Stimulated activated CD4-positive, alpha-beta T cell treated with anti-CD3 and anti-CD28 coated beads, Interleukin-1b, Interleukin-23, amount 100 ng/mL, for 1 hour (primary cell): Measurements from ENCODE around the gene KCNQ2.
A peak's percentile ranks its signal among the peaks of the same experiment; 100 is the strongest.

ENCODE experiments used
- DNase-seq, 2 donors: peaks; one replicate each; pipeline ENCODE4 v3.0.0-alpha.2; 2020; ENCODE audit warnings: low read depth in 2 of 2

The KCNQ2 gene

DNA sequence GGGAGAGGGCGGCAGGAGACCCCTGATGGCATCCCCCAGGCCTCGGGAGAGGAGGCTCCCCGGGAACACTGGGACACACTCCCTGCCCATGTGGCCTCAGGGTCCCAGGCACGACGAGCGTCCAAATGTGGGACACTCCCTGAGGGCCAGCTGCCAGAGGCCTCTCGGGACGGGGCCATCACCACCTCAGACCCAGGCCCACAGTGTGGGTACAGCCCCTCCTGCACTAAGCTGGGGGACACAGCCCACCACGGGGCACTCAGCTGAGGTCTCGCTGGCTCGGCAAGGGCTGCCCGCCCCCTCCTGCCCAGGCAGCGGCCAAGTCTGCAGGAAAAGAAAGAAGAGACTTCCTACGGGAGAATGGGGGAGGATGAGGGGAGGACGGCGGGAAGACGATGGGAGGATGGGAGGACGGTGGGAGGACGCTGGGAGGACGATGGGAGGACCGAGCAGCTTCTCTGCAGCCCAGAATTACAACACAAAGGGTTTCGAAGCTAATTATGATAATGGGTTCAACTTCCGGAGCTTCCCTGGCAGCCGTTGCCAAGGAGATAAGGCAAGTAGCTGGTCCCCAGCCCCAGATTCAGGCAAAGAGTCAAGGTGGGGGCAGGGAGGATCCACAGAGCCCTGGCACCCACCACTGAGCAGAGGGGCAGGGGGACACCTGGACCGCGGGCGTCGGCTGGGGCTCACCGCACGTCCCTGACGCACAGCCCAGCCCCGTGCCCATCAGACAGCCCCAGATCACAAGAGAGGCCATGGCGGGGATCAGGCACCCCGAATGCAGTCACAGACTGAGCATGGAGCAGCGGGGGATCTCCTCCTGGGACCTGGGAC, 17.5 kb downstream of the KCNQ2 start:
- DNase-seq, result no peak

DNA sequence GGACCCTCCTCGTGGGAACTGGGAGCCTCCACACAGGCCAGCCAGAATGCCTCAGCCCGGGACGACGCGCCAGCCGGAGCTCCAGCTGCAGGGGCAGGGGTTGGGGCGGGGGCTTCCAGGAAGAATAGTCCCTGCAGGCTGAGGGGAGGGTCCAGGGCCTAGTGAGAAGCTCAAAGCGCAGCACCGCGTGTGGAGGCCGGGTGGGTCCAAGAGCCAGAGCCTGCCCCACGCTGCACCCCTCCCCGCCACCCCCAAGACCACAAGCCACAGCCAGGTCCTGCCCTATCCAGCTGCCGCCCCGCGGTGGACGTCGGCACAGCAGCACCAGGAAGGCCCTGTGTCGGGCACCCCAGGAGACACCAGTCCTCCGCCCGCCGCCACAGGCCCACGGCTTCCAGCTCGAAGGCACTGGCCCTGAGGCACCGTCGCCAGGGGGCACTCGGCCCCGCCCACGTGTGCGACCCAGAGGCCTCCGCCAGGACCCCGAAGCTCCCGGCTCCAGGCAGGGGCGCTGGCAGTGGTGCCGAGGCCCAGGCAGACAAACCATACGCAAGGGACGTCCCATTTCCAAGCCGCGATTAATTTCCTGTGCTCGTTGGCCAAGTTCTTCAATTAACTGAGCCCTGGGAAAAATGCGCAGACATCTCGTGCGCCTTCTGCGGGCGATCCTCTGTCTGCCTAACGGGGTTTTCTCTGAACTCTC, 19.5 kb downstream of the KCNQ2 start:
- no peak for DNase-seq

DNA sequence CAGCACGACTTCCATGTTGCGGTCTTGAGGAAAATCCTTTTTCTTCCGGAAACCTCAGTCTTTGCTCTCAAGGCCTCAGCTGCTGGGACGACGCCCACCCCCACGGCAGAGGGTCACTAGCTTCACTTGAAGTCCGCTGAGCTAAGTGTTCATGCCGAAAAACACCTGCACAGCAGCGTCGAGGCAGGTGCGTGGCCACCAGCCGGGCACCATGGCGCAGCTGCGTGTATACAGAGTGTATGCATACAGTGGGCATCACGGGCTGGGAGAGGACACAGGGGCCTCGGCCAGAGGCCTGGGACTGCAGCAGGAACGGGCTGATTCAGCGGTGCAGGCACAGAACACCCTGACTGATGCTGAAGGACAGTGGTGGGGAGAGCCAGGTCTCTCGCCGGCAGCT, 20.1 kb downstream of the KCNQ2 start:
- DNase-seq, result no peak

DNA sequence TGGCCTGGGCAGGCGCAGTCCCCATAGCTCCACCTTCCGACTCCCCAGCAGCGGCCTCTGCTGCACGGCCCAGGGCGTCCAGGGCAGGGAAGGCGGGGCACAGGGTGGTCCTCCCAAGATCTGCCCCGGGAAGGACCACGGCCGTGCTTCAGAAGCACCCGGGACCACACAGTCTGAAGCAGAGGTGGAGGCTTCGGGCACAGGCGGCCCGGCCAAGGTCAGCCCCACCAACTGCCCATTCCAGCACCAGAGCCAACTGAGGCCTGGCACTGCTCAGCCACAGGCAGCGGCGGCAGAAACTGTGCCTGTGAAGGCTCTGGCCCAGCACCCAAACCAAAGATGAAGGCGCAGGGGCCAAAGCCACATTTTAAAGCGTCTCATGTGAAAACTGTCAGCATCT, 20.6 kb downstream of the KCNQ2 start:
- DNase-seq, result no peak

DNA sequence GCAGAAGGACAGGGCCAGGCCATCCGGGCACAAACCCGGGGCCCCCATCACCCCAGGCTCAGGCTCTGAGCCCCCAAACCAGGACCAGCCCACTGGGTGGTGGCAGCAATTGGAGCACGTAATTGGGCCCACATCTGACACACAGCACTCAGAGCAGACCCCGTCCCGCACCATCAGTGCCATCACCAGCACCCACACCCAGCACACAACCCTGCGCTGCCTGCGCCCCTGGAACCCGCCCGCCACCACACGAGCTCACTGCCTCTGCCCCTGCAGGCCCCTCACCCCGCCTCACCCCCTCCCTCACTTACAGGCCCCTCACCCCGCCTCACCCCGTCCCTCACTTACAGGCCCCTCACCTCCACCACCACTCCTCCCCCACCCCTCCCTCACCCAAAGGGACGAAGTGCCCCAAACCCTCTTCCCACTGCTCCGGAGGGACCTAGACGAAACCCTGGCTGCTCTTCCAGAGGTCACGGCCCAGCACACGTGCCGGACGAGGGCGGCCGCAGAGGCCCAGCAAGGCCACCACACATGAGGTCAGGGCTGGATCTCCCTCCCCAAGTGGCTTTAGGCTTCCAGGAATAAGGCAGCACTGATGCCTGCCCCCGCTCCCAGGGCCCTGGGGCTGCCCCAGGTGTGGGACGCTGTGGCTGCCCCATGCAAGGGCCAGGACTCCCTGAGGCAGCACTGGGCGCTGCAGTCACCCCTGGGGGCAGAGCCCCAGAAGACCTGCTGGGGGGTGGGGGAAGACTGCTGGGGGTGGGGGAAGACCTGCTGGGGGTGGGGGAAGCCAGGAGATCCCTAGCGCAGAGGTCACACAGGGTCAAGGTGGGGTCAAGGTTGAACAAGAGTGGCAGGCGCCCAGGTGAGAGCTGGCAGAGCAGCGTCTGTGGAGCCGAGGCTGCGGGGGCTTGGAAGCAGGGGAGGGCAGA, 22.4 kb downstream of the KCNQ2 start:
- DNase-seq, result no peak

DNA sequence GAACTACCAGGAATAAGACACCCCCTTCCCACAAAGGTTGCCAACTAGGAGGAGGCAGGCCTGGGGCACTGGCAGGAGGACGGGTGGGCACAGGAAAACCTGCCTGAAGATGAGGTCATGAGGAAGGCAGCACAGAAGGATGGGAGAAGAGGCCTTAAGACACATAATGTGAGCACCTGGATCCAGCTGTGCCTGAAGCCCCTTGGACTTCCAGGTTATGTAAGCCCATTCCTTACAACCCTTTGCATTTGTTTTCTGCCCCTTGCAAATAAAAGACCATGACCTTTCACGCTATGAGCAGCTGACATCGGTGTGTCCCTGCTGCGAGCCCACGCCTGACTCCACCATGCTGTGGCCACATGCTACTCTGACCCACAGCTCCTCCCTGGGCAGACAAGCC, 23.4 kb downstream of the KCNQ2 start:
- no peak for DNase-seq

DNA sequence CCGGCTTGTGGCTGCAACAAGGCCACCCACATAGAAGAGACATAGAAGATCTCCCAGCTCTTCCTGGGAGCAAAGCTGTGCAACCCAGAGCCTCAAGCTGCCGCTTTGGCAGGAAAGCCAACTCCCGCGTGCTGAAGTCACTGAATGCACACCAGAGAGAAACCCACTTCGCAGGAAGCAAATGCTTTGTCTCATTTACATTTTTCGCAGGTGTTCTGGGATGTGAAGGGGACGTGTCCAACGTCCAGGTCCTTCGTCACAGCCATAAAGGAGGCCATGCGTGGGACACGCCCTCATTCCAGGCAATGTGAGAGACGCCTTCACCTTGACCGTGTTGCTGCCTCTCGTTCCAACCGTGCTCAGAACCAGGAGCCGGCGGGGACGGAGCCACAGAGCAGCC, 24.4 kb downstream of the KCNQ2 start:
- no peak for DNase-seq

DNA sequence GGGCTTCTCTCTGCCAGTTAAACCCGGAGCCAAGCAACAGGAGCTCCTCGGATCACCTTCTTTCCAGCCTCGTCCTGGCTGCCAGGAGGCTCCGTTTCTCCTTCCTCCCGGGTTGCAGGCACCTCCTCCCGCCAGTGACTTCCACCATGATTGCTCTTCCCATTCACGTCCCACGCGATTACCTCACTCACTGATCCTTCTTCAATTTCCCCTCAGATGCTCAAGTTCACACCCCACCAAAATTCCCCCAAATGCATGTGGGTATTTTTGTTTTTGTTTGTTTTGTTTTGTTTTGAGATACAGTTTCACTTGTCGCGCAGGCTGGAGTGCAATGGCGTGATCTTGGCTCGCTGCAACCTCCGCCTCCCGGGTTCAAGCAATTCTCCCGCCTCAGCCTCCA, 25.1 kb downstream of the KCNQ2 start:
- no peak for DNase-seq

DNA sequence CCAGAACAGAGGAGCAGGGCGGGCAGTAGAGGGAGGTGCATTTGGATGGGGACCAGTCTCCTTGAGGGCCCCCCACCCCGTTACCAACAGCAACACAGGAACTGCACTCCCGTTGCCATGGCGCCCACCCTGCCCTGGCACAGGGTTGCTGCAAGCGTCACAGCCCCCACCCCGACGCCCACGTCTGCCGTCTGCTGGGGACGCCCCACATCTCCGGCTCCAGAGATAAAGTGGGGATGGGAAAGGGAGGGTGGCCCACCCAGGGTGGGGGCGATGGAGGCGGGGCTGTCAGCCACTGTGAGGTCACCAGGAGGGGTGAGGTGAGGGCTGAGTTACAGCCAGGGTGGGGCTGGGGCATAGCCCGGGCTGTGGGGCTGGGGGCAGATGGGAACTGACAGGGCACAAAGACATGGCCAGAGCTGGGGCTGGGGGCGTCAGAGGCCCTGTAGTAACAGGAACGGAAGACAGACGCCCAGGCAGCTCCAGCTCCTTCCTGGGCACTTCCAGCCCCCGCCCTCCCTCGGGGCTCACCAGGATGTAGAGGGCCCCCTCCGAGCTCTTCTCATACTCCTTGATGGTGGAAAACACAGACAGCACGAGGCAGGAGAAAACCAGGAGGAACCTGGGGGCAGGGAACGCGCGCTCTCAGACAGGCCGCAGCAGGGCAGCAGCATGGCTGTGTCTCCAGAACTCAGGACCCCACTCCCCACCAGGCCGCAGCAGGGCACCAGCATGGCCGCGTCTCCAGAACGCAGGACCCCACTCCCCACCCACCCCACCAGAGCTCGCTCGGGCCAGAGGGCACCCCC, 26.0 kb downstream of the KCNQ2 start:
- DNase-seq, result no peak

DNA sequence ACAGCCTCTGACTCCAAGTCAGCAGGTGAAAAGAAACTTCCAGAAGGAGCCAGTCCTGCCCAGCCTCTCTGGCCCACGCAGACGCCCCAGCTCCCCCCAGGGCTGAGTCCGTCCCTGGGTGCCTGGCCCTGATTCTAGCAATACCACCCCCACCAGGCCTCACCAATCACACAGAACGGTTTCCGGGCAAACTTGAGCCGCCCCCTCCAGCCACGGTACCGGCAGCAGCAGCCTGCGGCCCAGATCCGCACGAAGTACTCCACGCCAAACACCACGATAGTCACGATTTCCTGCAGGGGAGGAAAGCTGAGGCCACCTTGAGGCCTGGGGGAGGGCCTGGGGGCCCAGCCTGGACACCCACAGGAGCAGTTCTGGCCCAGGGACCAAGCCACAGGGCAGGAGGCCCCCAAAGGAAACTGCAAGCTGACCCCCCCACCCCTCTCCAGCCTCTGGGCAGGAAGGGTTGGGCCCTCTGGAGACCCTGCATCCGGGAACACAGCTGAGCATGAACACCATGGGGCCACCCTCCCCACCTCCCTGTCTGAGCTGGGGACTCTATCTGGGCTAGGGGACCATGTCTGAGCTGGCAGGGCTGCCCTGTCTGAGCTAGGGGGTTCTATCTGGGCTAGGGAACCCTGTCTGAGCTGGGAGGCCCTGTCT, 27.2 kb downstream of the KCNQ2 start:
- DNase-seq, result no peak

DNA sequence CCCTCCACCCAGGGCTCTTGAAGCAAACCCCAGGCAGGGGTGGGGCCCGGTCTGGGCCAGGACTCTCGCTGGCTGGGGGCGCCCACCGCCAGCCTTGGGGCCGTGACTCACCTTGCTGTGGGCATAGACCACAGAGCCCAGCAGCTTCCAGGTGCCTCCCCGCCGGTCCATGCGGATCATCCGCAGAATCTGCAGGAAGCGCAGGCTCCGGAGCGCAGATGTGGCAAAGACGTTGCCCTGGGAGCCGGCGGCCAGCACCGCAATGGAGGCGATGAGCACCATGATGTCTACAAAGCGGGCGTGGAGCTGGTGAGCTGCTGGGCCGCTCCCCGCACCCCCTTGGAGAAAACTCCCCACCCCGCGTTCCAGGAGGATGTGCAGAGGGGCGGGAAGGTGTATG, 27.9 kb downstream of the KCNQ2 start:
- DNase-seq, result no peak

DNA sequence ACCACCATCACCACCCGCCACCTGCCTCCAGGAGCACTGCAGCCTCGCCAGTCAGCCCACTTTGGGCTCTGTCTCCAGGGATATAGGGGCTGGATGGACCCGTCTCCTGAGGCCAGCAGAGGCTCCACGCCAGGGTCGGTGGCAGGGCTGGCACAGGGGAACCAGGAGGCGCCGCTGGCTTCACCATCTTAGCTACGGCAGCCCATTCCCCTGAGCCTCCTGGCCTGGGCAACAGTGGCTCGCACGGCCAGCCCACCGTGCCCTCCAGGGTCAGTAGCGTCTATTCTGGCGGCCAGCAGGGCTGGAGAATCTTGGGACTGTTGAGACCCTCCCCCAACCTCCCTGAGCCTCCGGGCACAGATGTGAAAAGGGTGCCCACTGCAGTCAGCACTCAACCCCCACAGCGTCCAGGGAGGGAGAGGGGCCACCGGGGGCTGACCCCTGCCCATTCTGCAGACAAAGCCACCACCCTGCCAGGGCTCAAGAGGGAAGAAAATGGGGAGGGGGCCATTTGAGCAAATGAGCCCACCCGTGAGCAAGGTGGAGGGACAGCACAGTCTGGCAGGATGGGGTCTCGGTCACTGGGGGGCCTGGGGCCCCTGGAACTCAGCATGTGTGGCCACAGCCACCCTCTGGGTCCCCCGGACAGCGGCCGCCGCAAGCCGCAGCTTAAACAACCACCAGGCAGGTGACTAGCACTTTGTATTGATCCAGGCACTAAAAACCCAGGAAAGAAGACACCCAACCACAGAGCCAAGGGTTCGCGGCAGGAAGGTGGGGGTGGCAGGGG, 28.7 kb downstream of the KCNQ2 start:
- no peak for DNase-seq

DNA sequence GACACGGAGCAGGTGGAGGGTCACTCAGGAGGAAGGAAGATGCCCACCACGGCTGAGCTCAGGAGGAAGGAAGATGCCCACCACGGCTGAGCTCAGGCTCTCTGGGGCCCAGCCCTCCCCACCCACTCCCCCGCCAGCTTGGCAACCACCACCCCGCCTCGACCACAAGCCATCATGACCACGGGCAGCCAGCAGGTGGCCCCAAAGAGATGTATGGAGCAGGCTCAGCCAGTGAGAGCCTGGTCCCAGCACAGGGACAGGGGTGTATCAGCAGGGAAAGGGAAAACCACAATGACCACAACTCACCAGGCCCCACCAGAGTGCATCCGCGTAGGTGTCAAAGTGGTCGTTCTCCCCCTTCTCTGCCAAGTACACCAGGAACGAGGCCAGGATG, 30.4 kb downstream of the KCNQ2 start:
- DNase-seq, result peak; percentile 7 to 38

DNA sequence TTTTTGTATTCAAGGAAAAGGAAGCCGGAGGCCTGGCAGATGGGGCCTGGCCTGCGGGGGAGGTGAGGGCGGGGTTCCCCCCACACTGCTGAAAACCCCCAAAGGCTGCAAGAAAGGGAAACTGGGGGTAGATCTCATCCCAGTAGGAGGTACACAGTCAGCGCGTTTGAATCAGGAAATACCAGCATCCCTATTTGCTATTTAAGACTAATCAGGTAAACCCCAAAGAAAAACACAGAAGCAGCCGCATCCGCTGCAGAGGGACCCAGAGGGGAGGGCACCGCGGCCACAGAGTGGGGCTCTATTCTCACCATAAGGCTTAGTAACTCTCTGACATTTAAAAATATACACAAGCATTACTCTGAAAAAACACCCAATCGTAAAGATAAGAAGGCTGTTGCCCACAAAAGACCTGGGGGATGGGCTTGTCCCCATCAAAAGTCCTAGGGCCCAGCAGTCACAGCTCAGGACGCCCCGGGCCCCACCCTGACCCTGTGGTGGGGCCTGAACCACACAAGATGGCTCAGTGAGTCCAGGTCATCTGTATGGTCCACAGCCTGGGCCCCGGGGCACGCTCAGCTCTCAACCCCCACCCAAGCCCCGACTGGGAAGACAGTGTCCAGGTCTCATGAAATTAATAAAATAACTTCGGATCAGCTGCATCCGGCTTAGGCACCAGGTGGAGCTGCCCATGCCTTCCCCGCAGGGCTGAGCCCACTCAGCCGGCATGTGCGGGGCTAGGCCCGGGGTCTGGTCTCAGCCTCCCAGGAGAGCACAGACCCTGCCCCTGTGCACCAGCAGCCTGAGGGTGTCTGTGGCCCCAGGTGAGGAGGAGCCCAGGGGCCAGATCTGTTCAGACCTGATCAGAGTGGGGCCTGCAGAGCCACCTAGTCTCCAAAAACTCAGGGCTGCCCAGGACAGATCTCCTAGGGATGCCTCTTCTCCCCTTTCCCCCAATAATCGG, 31.0 kb downstream of the KCNQ2 start:
- DNase-seq, result no peak

DNA sequence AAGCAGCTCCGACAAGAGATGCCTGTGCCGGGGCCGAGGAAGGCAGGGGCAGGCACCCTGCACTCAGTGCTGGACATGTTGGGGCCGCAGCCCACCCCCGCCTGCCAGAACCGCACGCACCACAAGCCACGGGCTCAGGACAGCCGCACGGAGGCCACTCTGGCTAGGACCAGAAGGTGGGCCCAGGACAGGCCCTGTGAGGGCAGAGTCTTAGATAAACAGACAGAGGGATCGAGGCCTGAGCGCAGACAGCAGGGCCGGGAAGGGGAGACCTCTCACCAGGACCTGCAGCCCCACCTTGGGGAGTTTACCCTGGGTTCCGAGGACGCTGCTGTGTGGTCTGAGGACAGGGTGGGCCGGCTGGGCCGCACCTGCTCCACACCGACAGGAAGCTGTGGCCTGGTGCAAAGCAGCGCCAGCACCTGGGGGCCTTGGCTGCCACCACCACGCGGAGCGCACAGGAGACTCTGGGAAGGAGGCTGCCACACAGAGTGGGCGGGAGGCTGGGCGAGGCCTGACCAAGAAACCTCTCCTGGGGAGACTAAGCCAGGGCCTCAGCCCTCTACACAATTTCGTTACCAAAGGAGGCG, 32.0 kb downstream of the KCNQ2 start:
- DNase-seq, result no peak

DNA sequence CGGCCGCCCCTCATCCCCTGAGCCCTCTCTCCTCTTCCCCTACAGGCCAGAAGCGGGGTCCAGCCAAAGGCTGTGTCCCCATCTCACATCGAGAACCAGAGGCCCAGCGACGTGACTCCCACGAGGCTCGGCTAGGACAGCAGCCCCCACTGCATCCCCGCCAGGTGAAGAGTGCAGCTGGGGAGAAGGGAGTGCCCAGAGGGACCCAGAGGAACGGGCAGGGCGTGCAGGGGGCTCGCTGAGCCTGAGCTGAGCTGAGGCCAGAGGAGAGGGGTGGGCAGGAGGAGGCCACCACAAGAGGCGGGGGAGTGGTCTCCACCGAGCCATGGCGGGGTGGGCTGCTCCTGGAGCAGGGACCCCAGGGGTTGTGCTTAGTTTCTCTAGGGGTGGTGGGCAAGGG, 32.6 kb downstream of the KCNQ2 start:
- no peak for DNase-seq

DNA sequence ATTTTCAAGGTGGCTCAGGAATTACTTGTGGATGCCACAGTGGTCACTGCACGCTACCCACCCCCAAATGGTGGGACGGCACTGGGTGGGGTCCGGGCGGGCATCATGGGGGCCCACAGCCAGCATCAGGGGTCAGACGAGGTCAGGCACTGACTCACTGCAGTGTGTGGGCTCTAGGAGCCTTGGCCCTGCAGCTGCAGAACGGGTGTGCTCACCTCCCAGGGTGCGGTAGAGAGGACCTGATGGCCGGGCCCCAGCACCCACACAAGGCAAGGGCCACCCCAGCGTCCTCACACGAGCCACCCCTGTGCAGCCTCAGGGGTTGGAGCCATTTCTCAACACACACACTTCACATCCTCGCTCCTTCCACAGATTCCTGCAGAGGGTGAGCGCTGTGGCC, 34.3 kb downstream of the KCNQ2 start:
- DNase-seq, result no peak

DNA sequence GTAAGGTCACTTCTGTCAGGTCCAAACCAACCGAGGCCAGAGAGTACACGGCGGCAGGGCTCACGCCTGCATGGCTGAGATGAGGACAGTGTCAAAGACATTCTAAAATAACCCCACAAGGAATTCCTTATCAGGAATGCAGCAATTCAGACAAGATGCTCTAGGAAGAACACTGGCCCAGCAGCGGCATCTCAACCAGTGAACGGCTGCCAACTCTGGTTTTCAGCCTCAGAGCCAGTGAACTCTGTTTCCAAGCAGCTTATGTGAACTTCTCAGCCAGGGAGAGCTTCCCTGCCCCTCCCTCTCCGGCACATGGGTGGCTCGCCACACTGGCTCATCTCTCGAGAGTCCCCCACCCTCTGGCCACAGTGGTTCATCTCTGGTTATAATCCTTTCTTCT, 36.9 kb downstream of the KCNQ2 start:
- DNase-seq, result no peak
